Trophoblast cell (in vitro differentiated cells and primary cell): ENCODE results near the gene NUP133.
A peak's percentile ranks its signal among the peaks of the same experiment; 100 is the strongest.
"Not testable (repeated sequence)": the region's sequence is repeated elsewhere in the genome, so short reads cannot be mapped to it uniquely, and the experiment has no call there.

Experiments used
- DNase-seq, 2 donors: peaks; one replicate each; pipeline ENCODE4 v3.0.0-alpha.2; 2016
- H2AFZ ChIP-seq: 2 replicates; pipeline ENCODE4 v1.6.1; 2013; ENCODE audit warnings: low read length, moderate library complexity, mild to moderate bottlenecking; ENCODE audit not compliant: insufficient read depth, poor library complexity
- H2AK5ac ChIP-seq: 2 replicates; pipeline ENCODE4 v1.6.1; 2013; ENCODE audit warnings: mild to moderate bottlenecking, low read length
- H2BK120ac ChIP-seq: 2 replicates; pipeline ENCODE4 v1.6.1; 2013; ENCODE audit warnings: low read length, mild to moderate bottlenecking, moderate library complexity; ENCODE audit not compliant: insufficient read depth, poor library complexity
- H2BK12ac ChIP-seq: 2 replicates; pipeline ENCODE4 v1.6.1; 2013; ENCODE audit warnings: mild to moderate bottlenecking, low read length, moderate library complexity
- H2BK5ac ChIP-seq: 2 replicates; pipeline ENCODE4 v1.6.1; 2013; ENCODE audit warnings: low read length, low read depth, moderate library complexity, mild to moderate bottlenecking; ENCODE audit not compliant: poor library complexity
- H3K14ac ChIP-seq: 2 replicates; pipeline ENCODE4 v1.6.1; 2013; ENCODE audit warnings: mild to moderate bottlenecking, low read length
- H3K18ac ChIP-seq: 2 replicates; pipeline ENCODE4 v1.6.1; 2013; ENCODE audit warnings: mild to moderate bottlenecking, low read length
- H3K23ac ChIP-seq: 2 replicates; pipeline ENCODE4 v1.6.1; 2013; ENCODE audit warnings: low read length
- H3K27ac ChIP-seq: 2 replicates; pipeline ENCODE4 v1.5.1; 2013; ENCODE audit warnings: low read depth, mild to moderate bottlenecking, inconsistent platforms, low read length, moderate library complexity
- H3K27me3 ChIP-seq: 2 replicates; pipeline ENCODE4 v1.6.1; 2013; ENCODE audit warnings: inconsistent platforms, mild to moderate bottlenecking, low read length, moderate library complexity; ENCODE audit not compliant: insufficient read depth
- H3K36me3 ChIP-seq, 2 experiments: 1 replicate in 1 of 2; 2 replicates in 1 of 2; pipeline ENCODE4 v1.6.1; 2013; ENCODE audit warnings: low read length in 2 of 2, mild to moderate bottlenecking in 2 of 2, moderate library complexity in 1 of 2; ENCODE audit not compliant: insufficient read depth in 2 of 2, control insufficient read depth in 1 of 2
- H3K4ac ChIP-seq: 2 replicates; pipeline ENCODE4 v1.6.1; 2013; ENCODE audit warnings: low read depth, mild to moderate bottlenecking, low read length, moderate library complexity
- H3K4me1 ChIP-seq, 2 experiments: 1 replicate in 1 of 2; 2 replicates in 1 of 2; pipeline ENCODE4 v1.6.1; 2013; ENCODE audit warnings: low read length in 2 of 2, mild to moderate bottlenecking in 2 of 2, moderate library complexity in 1 of 2; ENCODE audit not compliant: insufficient read depth in 2 of 2, control insufficient read depth in 1 of 2
- H3K4me2 ChIP-seq: 2 replicates; pipeline ENCODE4 v1.6.1; 2013; ENCODE audit warnings: inconsistent platforms, mild to moderate bottlenecking, low read length, moderate library complexity
- H3K4me3 ChIP-seq: 2 replicates; pipeline ENCODE4 v1.5.1; 2013; ENCODE audit warnings: mild to moderate bottlenecking, low read depth, low read length, inconsistent platforms
- H3K79me1 ChIP-seq: one replicate; pipeline ENCODE4 v1.6.1; 2013; ENCODE audit warnings: low read length
- H3K79me2 ChIP-seq: 2 replicates; pipeline ENCODE4 v1.6.1; 2013; ENCODE audit warnings: low read length, mild to moderate bottlenecking; ENCODE audit not compliant: control insufficient read depth, insufficient read depth, poor library complexity
- H3K9ac ChIP-seq: 2 replicates; pipeline ENCODE4 v1.6.1; 2013; ENCODE audit warnings: mild to moderate bottlenecking, low read length
- H3K9me3 ChIP-seq: 2 replicates; pipeline ENCODE4 v1.6.1; 2013; ENCODE audit warnings: low read depth, mild to moderate bottlenecking, control low read depth, inconsistent platforms, low read length; ENCODE audit not compliant: insufficient read depth
- H4K12ac ChIP-seq: 2 replicates; pipeline ENCODE4 v1.6.1; 2013; ENCODE audit warnings: low read depth, mild to moderate bottlenecking, low read length, moderate library complexity
- H4K8ac ChIP-seq: 2 replicates; pipeline ENCODE4 v1.6.1; 2013; ENCODE audit warnings: low read depth, mild to moderate bottlenecking, low read length, moderate library complexity
- H4K91ac ChIP-seq: one replicate; pipeline ENCODE4 v1.6.1; 2013; ENCODE audit warnings: low read depth, mild to moderate bottlenecking, low read length, moderate library complexity
- WGBS: extraction: QIAGEN DNeasy Blood & Tissue Kit; methylation state at CpG from one replicate; pipeline ENCODE4 v1.1.7; 2013; ENCODE audit warnings: missing lambda C conversion rate; ENCODE audit not compliant: insufficient read length, insufficient coverage; ENCODE audit errors: extremely low coverage; 5-methylcytosine and 5-hydroxymethylcytosine counted together

The NUP133 gene

GRCh38 chr1:229397762-229398161 lies 110.4 kb downstream of the NUP133 start:
- no peak overlapping the region for H2BK5ac ChIP-seq
- no peak overlapping the region for H3K27ac ChIP-seq
- no peak overlapping the region for H2BK12ac ChIP-seq
- H4K91ac ChIP-seq = no peak overlapping the region
- H3K4me1 ChIP-seq = no peaks in the 10 kb centered on the region
- no CpG with 5 or more reads among the region's 5 CpGs for WGBS
- H3K9me3 ChIP-seq = no peaks in the 10 kb centered on the region
- no peak overlapping the region for H3K4ac ChIP-seq
- H3K27me3 ChIP-seq = no peaks in the 10 kb centered on the region
- no peak overlapping the region for H4K12ac ChIP-seq
- no peak overlapping the region for H3K4me3 ChIP-seq
- H3K4me2 ChIP-seq = no peak overlapping the region
- no peak overlapping the region for H3K9ac ChIP-seq
- no peaks in the 10 kb centered on the region for H3K36me3 ChIP-seq
- no peak overlapping the region for H3K14ac ChIP-seq
- no peak overlapping the region for H3K18ac ChIP-seq
- H3K23ac ChIP-seq = no peak overlapping the region
- no peak overlapping the region for H4K8ac ChIP-seq
- no peak overlapping the region for H2BK120ac ChIP-seq
- no peaks in the 10 kb centered on the region for H3K79me2 ChIP-seq
- H2AFZ ChIP-seq = no peak overlapping the region
- DNase-seq = no peak
- no peaks in the 10 kb centered on the region for H3K79me1 ChIP-seq
- no peak overlapping the region for H2AK5ac ChIP-seq

GRCh38 chr1:229396585-229397206 lies 111.4 kb downstream of the NUP133 start:
- H3K23ac ChIP-seq = no peak overlapping the region
- no peak overlapping the region for H4K12ac ChIP-seq
- no peak overlapping the region for H2BK5ac ChIP-seq
- H2BK120ac ChIP-seq = no peak overlapping the region
- H3K9me3 ChIP-seq = no peaks in the 10 kb centered on the region
- H3K4me2 ChIP-seq = no peak overlapping the region
- H3K27me3 ChIP-seq = no peaks in the 10 kb centered on the region
- WGBS = no CpG with 5 or more reads among the region's 11 CpGs
- DNase-seq = no peak
- no peaks in the 10 kb centered on the region for H3K36me3 ChIP-seq
- no peak overlapping the region for H4K91ac ChIP-seq
- no peaks in the 10 kb centered on the region for H3K4me1 ChIP-seq
- H4K8ac ChIP-seq = no peak overlapping the region
- H3K4me3 ChIP-seq = no peak overlapping the region
- H3K14ac ChIP-seq = no peak overlapping the region
- H2AK5ac ChIP-seq = no peak overlapping the region
- H3K27ac ChIP-seq = no peak overlapping the region
- H3K9ac ChIP-seq = no peak overlapping the region
- no peaks in the 10 kb centered on the region for H3K79me2 ChIP-seq
- H2BK12ac ChIP-seq = no peak overlapping the region
- H2AFZ ChIP-seq = no peak overlapping the region
- H3K18ac ChIP-seq = no peak overlapping the region
- H3K4ac ChIP-seq = no peak overlapping the region
- no peaks in the 10 kb centered on the region for H3K79me1 ChIP-seq

GRCh38 chr1:229394517-229394916 lies 113.6 kb downstream of the NUP133 start:
- H3K4me2 ChIP-seq, H3K79me1 ChIP-seq, H3K79me2 ChIP-seq, H2BK120ac ChIP-seq, H3K14ac ChIP-seq, DNase-seq, H4K8ac ChIP-seq, H3K27me3 ChIP-seq, H2BK5ac ChIP-seq, H3K23ac ChIP-seq, H3K4ac ChIP-seq, H3K27ac ChIP-seq, H2AFZ ChIP-seq, H2BK12ac ChIP-seq, H3K9ac ChIP-seq, H3K9me3 ChIP-seq, H3K4me3 ChIP-seq, H4K12ac ChIP-seq, H4K91ac ChIP-seq, H3K4me1 ChIP-seq, H2AK5ac ChIP-seq, H3K18ac ChIP-seq, H3K36me3 ChIP-seq: not testable (repeated sequence)
- WGBS = no CpG with 5 or more reads among the region's 5 CpGs

- H2AK5ac ChIP-seq = no peak overlapping the region
- H3K79me1 ChIP-seq = no peaks in the 10 kb centered on the region
- no peak overlapping the region for H2BK120ac ChIP-seq
- H3K79me2 ChIP-seq = no peaks in the 10 kb centered on the region
- H3K4me2 ChIP-seq = no peak overlapping the region
- H3K9ac ChIP-seq = no peak overlapping the region
- H3K4me3 ChIP-seq = no peak overlapping the region
- no peak overlapping the region for H3K14ac ChIP-seq
- no CpG with 5 or more reads among the region's 4 CpGs for WGBS
- H3K4me1 ChIP-seq = no peaks in the 10 kb centered on the region
- H3K9me3 ChIP-seq = peaks cover 5% of the 10 kb centered on the region
- H4K8ac ChIP-seq = no peak overlapping the region
- H3K27me3 ChIP-seq = no peaks in the 10 kb centered on the region
- no peak overlapping the region for H3K4ac ChIP-seq
- no peak overlapping the region for H3K27ac ChIP-seq
- H2BK5ac ChIP-seq = no peak overlapping the region
- H3K36me3 ChIP-seq = no peaks in the 10 kb centered on the region
- peak; percentile 71 to 83 for DNase-seq
- H2AFZ ChIP-seq = no peak overlapping the region
- no peak overlapping the region for H4K91ac ChIP-seq
- H3K23ac ChIP-seq = no peak overlapping the region
- no peak overlapping the region for H2BK12ac ChIP-seq
- no peak overlapping the region for H4K12ac ChIP-seq
- no peak overlapping the region for H3K18ac ChIP-seq
Observed at GRCh38 chr1:229392936-229393335, 115.2 kb downstream of the NUP133 start.
